ENCODE results near the gene NUFIP2. TPM values are rescaled to one million over a fixed set of nuclear protein-coding genes. Genes with fewer than 3 reads are reported as not detected.
A peak's percentile ranks its signal among the peaks of the same experiment; 100 is the strongest.

Gene NUFIP2
- total RNA-seq, 2 experiments from 2014 or later = 78.4 to 82.2 TPM

DNA sequence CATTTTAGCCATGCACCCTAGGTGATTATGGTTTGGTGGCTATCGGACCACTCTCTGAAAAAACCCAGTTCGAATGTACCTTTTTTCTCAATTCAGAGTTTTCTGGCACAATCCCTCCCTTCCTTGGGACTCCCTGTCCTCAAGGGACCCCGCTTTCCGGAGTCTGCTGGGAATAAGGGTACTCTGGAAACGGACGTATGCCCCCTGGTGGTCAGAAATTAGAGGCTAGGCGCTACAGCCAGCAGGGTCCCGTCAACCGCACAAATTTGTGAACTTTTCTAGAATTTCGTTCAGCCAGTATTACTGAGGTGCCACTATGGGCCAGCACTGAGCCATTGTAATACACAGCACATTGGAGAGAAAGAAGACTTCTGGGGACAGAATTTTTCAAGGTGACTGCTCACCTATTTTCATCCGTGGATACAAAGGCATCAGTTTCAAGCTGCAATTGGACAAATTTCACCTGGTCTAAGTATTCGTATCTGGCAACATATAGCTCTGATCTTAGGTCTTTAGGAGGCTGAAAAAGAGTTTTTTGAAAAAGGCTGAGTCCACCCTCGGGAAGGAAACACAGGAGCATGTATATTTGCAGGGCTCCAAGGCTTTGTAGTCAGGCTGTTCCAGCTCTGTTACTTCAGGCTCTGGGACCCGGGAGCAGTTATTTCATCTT, 74.4 kb downstream of the NUFIP2 start:
- no peaks in the 10 kb centered on the region for H3K27me3 Mint-ChIP-seq
- H3K9me3 Mint-ChIP-seq = no peaks in the 10 kb centered on the region
- no peak overlapping the region for H3K27ac ChIP-seq (ENCODE audit: low read depth in 1 of 2, low read length in 2 of 2)
- CTCF ChIA-PET = interaction anchor here (0.6 to 5.3 kb wide), 13 partner anchors 32 to 1610 kb away, joined by 3 to 35 read pairs (median 3); no protein-coding TSS in a partner anchor
- no peak overlapping the region for H3K4me3 ChIP-seq (ENCODE audit: low read length)
- no peaks in the 10 kb centered on the region for H3K36me3 ChIP-seq (ENCODE audit: insufficient read depth, low read length)
- no peaks in the 10 kb centered on the region for H3K36me3 Mint-ChIP-seq (ENCODE audit: low read depth)
- peaks cover 9% of the 10 kb centered on the region for H3K4me1 Mint-ChIP-seq (ENCODE audit: low read depth)
- H3K27ac Mint-ChIP-seq = no peak overlapping the region
- peaks cover 8% of the 10 kb centered on the region for H3K4me1 ChIP-seq (ENCODE audit: insufficient read depth, low read length)
- no peak overlapping the region for H3K4me3 Mint-ChIP-seq
- POLR2A ChIA-PET = interaction anchor here (0.9 to 1.1 kb wide), 3 partner anchors 71 to 95 kb away, joined by 3 to 5 read pairs (median 5); no protein-coding TSS in a partner anchor
- TF ChIP-seq, protein P1, sequence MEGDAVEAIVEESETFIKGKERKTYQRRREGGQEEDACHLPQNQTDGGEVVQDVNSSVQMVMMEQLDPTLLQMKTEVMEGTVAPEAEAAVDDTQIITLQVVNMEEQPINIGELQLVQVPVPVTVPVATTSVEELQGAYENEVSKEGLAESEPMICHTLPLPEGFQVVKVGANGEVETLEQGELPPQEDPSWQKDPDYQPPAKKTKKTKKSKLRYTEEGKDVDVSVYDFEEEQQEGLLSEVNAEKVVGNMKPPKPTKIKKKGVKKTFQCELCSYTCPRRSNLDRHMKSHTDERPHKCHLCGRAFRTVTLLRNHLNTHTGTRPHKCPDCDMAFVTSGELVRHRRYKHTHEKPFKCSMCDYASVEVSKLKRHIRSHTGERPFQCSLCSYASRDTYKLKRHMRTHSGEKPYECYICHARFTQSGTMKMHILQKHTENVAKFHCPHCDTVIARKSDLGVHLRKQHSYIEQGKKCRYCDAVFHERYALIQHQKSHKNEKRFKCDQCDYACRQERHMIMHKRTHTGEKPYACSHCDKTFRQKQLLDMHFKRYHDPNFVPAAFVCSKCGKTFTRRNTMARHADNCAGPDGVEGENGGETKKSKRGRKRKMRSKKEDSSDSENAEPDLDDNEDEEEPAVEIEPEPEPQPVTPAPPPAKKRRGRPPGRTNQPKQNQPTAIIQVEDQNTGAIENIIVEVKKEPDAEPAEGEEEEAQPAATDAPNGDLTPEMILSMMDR (IDR thresholded peaks at IDR 0.05) = peak; percentile 90
- no peaks in the 10 kb centered on the region for H3K9me3 ChIP-seq (ENCODE audit: control insufficient read depth in 1 of 2, insufficient read depth in 1 of 2, low read length in 2 of 2)
- H3K27me3 ChIP-seq (ENCODE audit: control insufficient read depth in 1 of 2, insufficient read depth in 2 of 2, low read length in 2 of 2) = no peaks in the 10 kb centered on the region
- DNase-seq (peak; percentile 52 to 85 (median 60)), ATAC-seq (ENCODE audit: poor library complexity) (peak; percentile 90)
- intact Hi-C loops (cut with DNase I, micrococcal nuclease) = loop anchor here (1.0 kb wide), 1 partner anchor 70 kb away; no protein-coding TSS in a partner anchor

DNA sequence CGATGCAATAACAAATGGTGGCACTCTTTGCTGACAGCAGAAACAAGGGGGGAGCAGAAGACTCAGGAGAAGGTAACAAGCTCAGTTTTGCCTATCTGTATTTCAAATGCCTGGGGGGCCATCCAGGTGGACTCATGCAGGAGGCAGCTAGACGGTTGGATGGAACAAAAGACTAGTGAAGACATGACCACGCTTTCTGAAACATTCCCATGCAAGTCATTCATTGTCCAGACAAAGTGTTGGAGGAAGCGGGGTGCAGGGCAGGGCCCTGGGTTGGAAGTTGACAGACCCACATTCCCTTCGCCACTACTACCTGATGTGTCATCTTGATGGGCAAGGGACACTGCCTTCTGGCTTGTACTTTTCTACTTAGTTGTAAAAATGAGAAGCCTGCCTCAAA, 77.1 kb downstream of the NUFIP2 start:
- intact Hi-C loops (cut with DNase I, micrococcal nuclease) = no loop called here
- TF ChIP-seq, protein P1 (IDR thresholded peaks at IDR 0.05) = no peak
- DNase-seq (no peak), ATAC-seq (ENCODE audit: poor library complexity) (no peak)
- ChIA-PET CTCF (interaction anchor here (0.6 to 5.3 kb wide), 5 partner anchors 16 to 92 kb away, joined by 3 to 19 read pairs (median 4); partner anchors contain the start of gene MYO18A), POLR2A (interaction anchor here (1.6 kb wide), 1 partner anchor 68 kb away, joined by 4 read pairs; no protein-coding TSS in a partner anchor)
- H3K4me1 ChIP-seq (ENCODE audit: insufficient read depth, low read length) = peaks cover 8% of the 10 kb centered on the region
- no peak overlapping the region for H3K27ac ChIP-seq (ENCODE audit: low read depth in 1 of 2, low read length in 2 of 2)
- H3K9me3 ChIP-seq (ENCODE audit: control insufficient read depth in 1 of 2, insufficient read depth in 1 of 2, low read length in 2 of 2) = no peaks in the 10 kb centered on the region
- Mint-ChIP-seq H3K36me3 (ENCODE audit: low read depth) (no peaks in the 10 kb centered on the region), H3K27me3 (no peaks in the 10 kb centered on the region), H3K9me3 (no peaks in the 10 kb centered on the region), H3K4me1 (ENCODE audit: low read depth) (peaks cover 9% of the 10 kb centered on the region), H3K27ac (no peak overlapping the region), H3K4me3 (no peak overlapping the region)
- H3K4me3 ChIP-seq (ENCODE audit: low read length) = no peak overlapping the region
- no peaks in the 10 kb centered on the region for H3K27me3 ChIP-seq (ENCODE audit: control insufficient read depth in 1 of 2, insufficient read depth in 2 of 2, low read length in 2 of 2)
- no peaks in the 10 kb centered on the region for H3K36me3 ChIP-seq (ENCODE audit: insufficient read depth, low read length)

DNA sequence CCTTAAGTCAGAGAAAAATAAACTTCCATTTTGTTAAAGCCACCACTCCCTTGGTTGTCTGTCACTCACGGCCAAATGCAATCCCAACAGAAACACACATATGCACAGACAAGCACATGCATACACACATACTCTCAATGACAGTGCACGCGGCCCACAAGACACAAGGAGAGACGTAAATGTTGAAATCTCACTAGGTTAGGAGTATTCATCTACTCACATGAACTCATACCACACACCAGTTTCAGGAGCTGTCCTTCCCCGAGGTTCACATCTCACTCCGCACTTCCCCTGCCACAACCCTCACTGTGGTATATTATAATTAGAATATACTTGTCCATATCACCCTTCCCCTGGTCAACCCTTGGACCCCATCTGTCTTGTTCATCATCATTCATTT, 77.8 kb downstream of the NUFIP2 start:
- H3K36me3 Mint-ChIP-seq (ENCODE audit: low read depth) = no peaks in the 10 kb centered on the region
- H3K27ac ChIP-seq (ENCODE audit: low read depth in 1 of 2, low read length in 2 of 2) = no peak overlapping the region
- intact Hi-C loops (cut with DNase I, micrococcal nuclease) = no loop called here
- H3K9me3 ChIP-seq (ENCODE audit: control insufficient read depth in 1 of 2, insufficient read depth in 1 of 2, low read length in 2 of 2) = no peaks in the 10 kb centered on the region
- no peaks in the 10 kb centered on the region for H3K36me3 ChIP-seq (ENCODE audit: insufficient read depth, low read length)
- no peak overlapping the region for H3K4me3 Mint-ChIP-seq
- no peak for ATAC-seq (ENCODE audit: poor library complexity)
- ChIA-PET POLR2A (interaction anchor here (1.6 kb wide), 1 partner anchor 68 kb away, joined by 4 read pairs; no protein-coding TSS in a partner anchor), CTCF (interaction anchor here (0.6 to 5.3 kb wide), 4 partner anchors 16 to 92 kb away, joined by 3 to 19 read pairs (median 10); partner anchors contain the start of gene MYO18A)
- H3K9me3 Mint-ChIP-seq = no peaks in the 10 kb centered on the region
- TF ChIP-seq, protein P1 (IDR thresholded peaks at IDR 0.05) = no peak
- no peak for DNase-seq
- H3K4me3 ChIP-seq (ENCODE audit: low read length) = no peak overlapping the region
- peaks cover 8% of the 10 kb centered on the region for H3K4me1 ChIP-seq (ENCODE audit: insufficient read depth, low read length)
- H3K27me3 ChIP-seq (ENCODE audit: control insufficient read depth in 1 of 2, insufficient read depth in 2 of 2, low read length in 2 of 2) = no peaks in the 10 kb centered on the region
- no peak overlapping the region for H3K27ac Mint-ChIP-seq
- no peaks in the 10 kb centered on the region for H3K27me3 Mint-ChIP-seq
- peaks cover 9% of the 10 kb centered on the region for H3K4me1 Mint-ChIP-seq (ENCODE audit: low read depth)
